Myocyte (in vitro differentiated cells): ENCODE data around the gene MT1X. TPM values are rescaled to one million over a fixed set of nuclear protein-coding genes. Genes with fewer than 3 reads are reported as not detected.

Source experiments
- DNase-seq: peaks from one replicate; pipeline ENCODE4 v3.0.0-alpha.2; 2012; ENCODE audit warnings: low read depth
- total RNA-seq: library from RNA; depleted of rRNA; stranded (reverse); fragments of >200 nt; gene quantifications from 2 replicates; pipeline ENCODE4 v1.2.3, GENCODE V29; 2014

The MT1X gene
- total RNA-seq, 1 donor from 2014 or later, result 74.1 TPM

- DNase-seq, result no peak
Measured at GRCh38 chr16:56675685-56676210, 6.5 kb upstream of the MT1X start.

GRCh38 chr16:56677474-56677873 is 4.8 kb upstream of the MT1X start:
- no peak for DNase-seq

- peak; percentile 57 for DNase-seq
Measured at GRCh38 chr16:56679078-56679730, 3.1 kb upstream of the MT1X start.

- peak; percentile 80 for DNase-seq
Measured at GRCh38 chr16:56679818-56680217, 2.5 kb upstream of the MT1X start.

GRCh38 chr16:56682703-56683397 is 580 bp downstream of the MT1X start:
- DNase-seq, result no peak

- no peak for DNase-seq
Measured at GRCh38 chr16:56683424-56684172, 1.3 kb downstream of the MT1X start.

- no peak for DNase-seq
Measured at GRCh38 chr16:56684256-56684925, 2.1 kb downstream of the MT1X start.

GRCh38 chr16:56684926-56685590 is 2.8 kb downstream of the MT1X start:
- DNase-seq, result peak; percentile 41

- no peak for DNase-seq
Measured at GRCh38 chr16:56686758-56687157, 4.5 kb downstream of the MT1X start.

GRCh38 chr16:56688762-56689161 is 6.5 kb downstream of the MT1X start:
- no peak for DNase-seq

GRCh38 chr16:56689171-56689570 is 6.9 kb downstream of the MT1X start:
- DNase-seq, result no peak

GRCh38 chr16:56690420-56691122 is 8.3 kb downstream of the MT1X start:
- no peak for DNase-seq

GRCh38 chr16:56691885-56692284 is 9.6 kb downstream of the MT1X start:
- DNase-seq, result no peak

- no peak for DNase-seq
Measured at GRCh38 chr16:56695246-56695645, 13.0 kb downstream of the MT1X start.

GRCh38 chr16:56697456-56698155 is 15.3 kb downstream of the MT1X start:
- no peak for DNase-seq

GRCh38 chr16:56700195-56700594 is 17.9 kb downstream of the MT1X start:
- no peak for DNase-seq

GRCh38 chr16:56700631-56701030 is 18.4 kb downstream of the MT1X start:
- no peak for DNase-seq

GRCh38 chr16:56701534-56701933 is 19.3 kb downstream of the MT1X start:
- DNase-seq, result no peak

GRCh38 chr16:56702836-56703235 is 20.6 kb downstream of the MT1X start:
- DNase-seq, result no peak
